Smooth muscle cell of the pulmonary artery (primary cell): ENCODE data around the gene CERKL. TPM values are rescaled to one million over a fixed set of nuclear protein-coding genes. Genes with fewer than 3 reads are reported as not detected.

ENCODE experiments used
- total RNA-seq: library from RNA; depleted of rRNA; stranded (reverse); fragments of >200 nt; gene quantifications from 2 replicates; pipeline ENCODE4 v1.2.3, GENCODE V29; 2014

CERKL gene, protein sequence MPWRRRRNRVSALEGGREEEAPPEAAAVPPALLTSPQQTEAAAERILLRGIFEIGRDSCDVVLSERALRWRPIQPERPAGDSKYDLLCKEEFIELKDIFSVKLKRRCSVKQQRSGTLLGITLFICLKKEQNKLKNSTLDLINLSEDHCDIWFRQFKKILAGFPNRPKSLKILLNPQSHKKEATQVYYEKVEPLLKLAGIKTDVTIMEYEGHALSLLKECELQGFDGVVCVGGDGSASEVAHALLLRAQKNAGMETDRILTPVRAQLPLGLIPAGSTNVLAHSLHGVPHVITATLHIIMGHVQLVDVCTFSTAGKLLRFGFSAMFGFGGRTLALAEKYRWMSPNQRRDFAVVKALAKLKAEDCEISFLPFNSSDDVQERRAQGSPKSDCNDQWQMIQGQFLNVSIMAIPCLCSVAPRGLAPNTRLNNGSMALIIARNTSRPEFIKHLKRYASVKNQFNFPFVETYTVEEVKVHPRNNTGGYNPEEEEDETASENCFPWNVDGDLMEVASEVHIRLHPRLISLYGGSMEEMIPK
- not detected in 2 replicates for total RNA-seq

DNA sequence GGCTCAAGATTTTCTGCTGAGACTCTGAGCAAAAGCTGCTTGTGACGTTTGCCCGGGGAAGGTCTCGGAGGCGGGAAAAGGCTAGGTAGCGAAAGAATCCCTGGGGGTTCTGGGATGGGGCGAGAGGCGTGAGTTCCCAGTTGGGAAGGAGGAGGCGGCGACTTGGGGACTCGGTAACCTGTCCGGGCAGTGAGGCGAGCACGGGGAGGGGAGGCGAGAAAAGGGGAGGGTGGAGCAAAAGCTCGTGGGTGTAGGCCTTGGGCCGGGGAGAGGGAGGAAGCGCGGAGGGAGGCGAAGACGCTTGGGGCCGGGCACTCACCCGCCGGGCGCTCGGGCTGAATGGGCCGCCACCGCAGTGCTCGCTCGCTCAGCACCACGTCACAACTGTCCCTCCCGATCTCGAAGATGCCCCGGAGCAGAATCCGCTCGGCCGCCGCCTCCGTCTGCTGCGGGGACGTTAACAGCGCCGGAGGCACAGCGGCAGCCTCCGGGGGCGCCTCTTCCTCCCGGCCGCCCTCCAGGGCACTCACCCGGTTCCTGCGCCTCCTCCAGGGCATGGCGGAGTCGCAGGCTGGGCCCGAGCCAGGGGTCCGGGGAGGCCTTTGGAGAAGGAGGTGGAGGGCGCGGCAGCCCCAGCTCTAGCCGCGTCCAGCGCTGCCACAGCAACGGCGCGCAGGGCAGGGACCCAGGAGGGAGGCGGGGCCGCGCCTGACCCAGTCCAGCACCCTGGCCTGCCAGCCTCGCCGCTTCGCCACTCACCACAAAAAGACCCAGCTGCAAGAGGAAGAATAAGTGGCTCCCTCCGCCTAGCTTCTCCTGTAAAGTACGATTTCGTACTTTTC, at the start of gene CERKL:
Gene CERKL, minus strand, starts transcription at position 656 of the 842 bp plus-strand sequence. Its CDS starts 99 bp downstream, at position 557.

DNA sequence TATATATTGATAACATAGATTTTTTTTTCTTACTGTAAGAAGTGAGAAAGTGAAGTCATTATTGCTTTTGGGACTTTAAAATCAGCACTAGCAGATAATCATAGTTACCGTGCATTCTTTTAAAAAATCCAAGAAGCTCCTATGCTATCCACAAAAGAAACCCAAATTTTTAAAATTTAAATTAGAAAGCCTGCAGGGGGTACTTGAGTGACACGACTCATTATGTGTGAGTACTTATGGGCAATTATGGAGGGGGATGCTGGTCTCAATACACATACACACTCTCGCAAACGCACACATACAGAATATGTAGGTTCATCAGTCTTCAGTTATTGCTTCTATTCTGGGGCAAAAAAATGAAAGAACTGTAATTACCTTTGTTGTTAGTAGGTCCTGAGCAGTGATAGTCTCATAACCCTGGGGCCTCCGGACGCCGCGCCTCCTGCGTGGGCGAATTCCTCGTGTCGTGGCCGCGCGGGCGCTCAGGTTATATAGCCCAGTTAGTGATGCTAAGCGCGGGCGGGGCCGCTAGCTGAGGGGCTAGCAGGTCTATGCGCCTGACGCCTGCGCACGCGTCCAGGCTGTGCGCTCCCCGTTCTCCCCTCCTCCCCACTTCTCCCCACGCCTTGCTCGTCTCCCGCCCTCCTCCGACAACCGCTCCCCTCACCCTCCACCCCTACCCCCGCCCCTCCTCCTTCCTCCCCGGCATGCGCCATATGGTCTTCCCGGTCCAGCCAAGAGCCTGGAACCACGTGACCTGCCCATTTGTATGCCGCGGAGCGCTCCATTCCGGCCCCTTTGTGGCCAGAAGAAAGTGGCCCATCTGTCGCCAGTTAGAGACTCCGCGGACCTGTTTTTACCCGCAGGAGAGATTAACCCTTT, 23.4 kb upstream of the CERKL start, which contains the start of gene NEUROD1:
Gene NEUROD1, minus strand, starts transcription at position 463 of the 882 bp plus-strand sequence. CDS start 1,657 bp downstream, outside the sequence.

Other genes with a start within 250 kb of the CERKL start
- 21.4 and 53.7 TPM in 2 replicates for gene ITGA4, start 199.7 kb downstream of the CERKL start, total RNA-seq
- not detected in 2 replicates for gene NEUROD1, start 23.4 kb upstream of the CERKL start, total RNA-seq
- 154 and 160 TPM in 2 replicates for gene ITPRID2, start 234.6 kb upstream of the CERKL start, total RNA-seq